Activated gamma-delta T cell treated with anti-CD3 and anti-CD28 coated beads, Interleukin-2, amount 50 U/mL, for 16 hours (primary cell): ENCODE measurements around the gene SLC6A3.
"Not testable (repeated sequence)": the region's sequence is repeated elsewhere in the genome, so short reads cannot be mapped to it uniquely, and the experiment has no call there.

ENCODE experiments used
- DNase-seq: peaks from one replicate; pipeline ENCODE4 v3.0.0-alpha.2; 2020; ENCODE audit warnings: low read depth

SLC6A3 gene

GRCh38 chr5:1387059-1387755, 58.0 kb downstream of the SLC6A3 start:
- DNase-seq, result no peak

GRCh38 chr5:1386274-1386717, 58.9 kb downstream of the SLC6A3 start:
- peak; percentile 50 for DNase-seq

- peak; percentile 70 for DNase-seq
Measured at GRCh38 chr5:1385395-1386273, 59.6 kb downstream of the SLC6A3 start.

DNA sequence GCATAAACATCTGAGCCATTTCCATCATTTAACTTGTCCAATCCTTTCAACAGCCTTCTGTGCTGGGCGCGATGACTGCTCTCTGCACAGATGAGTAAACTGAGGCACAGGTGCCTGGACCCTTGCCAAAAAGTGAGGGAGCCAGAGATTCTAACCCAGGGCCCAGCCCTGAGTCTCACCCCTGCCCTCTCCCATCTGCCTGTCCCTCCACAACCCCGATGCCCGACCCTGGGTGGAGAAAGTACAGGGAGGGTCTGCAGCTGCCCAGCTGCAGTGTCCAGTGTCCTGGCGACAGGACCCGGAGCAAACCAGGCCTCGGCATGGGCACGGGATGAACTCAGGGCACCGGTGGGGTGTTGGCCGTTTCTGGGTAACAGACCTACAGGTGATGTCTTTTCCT, 60.7 kb downstream of the SLC6A3 start:
- DNase-seq, result no peak

DNA sequence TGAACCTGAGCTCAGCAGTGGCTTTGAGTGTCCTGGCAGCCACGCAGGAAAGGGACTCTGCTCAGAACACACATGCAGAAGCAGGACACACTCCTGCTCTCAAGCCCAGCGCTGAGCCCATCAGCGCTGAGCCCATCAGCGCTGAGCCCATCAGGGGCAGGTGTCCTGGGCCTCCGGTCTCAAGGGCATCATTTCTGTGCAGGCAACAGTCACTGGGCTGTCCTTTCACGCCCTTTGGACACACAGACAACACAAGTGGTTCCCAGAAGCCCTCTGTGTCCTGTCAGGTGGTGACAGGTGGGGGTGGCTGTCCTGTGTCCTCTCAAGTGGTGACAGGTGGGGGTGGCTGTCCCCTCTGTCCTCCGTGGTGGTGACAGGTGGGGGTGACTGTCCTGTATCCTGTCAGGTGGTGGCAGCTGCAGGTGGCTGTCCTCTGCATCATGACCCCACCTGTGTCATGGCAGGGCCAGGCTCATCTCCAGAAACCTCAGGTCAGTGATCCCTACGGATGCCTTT, 61.3 kb downstream of the SLC6A3 start:
- no peak for DNase-seq

DNA sequence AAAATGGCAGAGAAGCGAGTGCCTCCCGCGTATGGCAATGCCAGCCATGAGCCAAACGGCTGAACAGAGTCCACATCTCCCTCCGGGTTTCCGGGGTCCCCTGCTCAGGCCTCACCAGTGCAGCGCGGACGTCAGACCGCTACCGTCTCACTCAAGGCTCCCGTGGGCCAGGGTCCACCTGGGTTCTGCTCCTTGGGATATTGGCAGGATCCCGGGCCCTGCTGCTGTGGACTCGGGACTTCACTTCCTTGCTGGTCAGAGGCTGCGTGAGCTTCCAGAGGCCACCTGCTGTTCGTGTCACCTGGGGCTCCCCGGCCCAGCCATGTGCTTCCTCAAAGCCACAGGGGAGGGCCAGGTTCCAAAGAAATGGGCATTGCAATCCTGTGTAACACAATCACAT, 61.9 kb downstream of the SLC6A3 start:
- no peak for DNase-seq

GRCh38 chr5:1382248-1382700, 63.0 kb downstream of the SLC6A3 start:
- no peak for DNase-seq

GRCh38 chr5:1381370-1382247, 63.6 kb downstream of the SLC6A3 start:
- DNase-seq, result no peak

DNA sequence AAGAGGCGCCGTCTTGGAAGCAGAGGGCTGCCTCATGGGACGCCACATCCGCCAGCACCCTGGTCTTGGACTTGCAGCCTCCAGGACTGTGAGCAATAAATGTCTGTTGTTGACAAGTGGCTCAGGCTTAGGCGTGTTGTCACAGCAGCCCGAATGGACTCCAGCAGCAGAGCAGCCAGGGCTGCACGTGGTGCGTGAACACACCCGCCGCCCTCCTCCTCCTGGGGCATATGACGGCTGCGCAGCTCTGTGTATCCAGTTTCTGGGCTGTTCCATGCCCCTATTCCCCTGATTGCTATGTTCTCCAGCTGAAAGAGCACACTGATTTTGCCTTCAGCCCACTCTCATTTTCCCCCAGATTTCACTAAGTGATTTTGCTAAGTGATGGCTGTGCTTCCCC, 64.3 kb downstream of the SLC6A3 start:
- no peak for DNase-seq

DNA sequence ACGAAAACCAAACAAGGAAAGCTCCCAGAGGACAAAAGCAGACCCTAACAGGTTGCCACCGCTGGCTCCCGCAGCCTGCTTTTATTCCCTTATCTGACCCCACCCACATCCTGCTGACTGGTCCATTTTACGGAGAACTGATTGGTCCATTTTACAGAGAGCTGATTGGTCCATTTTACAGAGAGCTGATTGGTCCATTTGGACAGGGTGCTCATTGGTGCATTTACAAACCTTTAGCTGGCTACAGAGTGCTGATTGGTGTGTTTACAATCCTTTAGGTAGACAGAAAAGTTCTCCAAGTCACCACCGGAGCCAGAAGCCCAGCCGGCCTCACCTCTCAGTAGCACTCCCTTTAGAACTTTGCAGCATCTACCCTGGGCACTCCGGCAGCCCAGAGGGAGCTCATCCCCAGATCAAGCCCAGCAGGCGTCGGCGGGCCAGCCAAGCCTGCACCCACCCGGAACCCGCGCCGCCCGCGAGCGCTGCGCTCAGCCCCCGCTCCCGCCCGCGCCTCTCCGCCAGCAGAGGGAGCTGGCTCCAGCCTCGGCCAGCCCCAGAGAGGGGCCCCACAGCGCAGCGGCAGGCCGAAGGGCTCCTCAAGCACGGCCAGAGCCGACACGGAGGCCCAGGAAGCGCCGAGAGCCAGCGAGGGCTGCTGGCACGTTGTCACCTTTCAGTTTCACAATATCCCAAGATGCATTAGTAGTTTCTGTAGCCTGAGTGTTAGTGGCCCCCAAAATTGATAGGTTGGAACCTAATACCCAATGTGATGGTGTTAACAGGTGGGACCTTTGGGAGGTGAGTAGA, 65.0 kb downstream of the SLC6A3 start:
- peak; percentile 43 for DNase-seq

DNA sequence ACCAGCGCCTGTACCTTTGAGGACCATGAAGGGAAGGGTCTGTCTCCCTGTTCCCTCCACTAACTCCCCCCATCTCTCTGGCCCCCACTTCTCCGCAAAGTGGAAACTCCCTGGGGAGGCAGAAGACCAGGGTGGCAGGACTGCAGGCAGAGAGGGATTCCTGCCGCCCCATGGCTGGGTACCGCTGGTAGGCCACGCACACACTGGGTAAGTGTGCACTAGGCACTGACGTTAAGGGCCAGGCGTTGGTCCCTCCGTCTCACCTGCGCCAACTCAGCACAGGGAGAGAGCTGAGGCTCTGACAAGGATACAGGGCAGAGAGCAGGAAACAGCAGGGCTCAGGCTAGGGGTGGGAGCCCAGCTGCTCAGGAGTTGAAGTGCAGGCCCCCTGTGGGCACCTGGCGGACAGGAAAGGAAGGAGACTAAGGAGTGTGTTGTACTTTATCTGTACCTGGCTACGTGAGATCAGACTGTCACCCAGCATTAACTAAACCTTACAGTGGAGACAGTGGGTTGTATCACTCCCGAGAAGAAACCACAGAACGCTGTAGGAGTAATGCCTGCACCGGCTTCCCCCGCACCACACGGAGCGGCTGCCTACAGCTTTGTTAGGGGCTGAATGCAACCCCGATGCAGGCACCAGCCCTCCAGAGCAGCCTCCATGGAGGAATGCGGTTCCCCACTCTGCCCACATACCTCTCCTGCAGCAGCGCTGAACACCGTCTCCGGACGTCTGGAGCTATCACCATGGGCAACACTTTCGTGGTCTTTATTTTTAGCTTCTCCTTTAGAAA, 66.2 kb downstream of the SLC6A3 start:
- no peak for DNase-seq

DNA sequence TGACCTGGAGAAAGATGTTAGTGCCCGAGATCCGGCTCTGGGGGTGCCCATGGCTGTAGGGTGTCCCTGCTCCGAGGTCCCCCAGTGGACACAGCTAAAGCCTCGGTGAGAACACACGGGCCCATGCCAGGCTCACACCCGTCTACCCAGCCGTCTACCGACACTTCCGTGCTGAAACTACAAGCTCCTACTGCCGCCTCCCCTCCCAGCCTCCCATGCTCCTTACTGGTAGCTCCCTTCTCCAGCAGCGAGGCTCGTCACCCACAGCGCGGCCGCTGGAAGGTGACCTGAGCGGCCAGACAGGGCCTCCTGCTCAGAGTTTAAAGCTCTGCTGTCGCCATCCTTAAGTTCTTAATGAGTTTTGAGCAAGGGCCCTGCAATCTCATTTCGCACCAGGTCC, 67.1 kb downstream of the SLC6A3 start:
- DNase-seq, result no peak

- no peak for DNase-seq
Measured at GRCh38 chr5:1376981-1377380, 68.3 kb downstream of the SLC6A3 start.

- no peak for DNase-seq
Measured at GRCh38 chr5:1375871-1376810, 69.1 kb downstream of the SLC6A3 start.

DNA sequence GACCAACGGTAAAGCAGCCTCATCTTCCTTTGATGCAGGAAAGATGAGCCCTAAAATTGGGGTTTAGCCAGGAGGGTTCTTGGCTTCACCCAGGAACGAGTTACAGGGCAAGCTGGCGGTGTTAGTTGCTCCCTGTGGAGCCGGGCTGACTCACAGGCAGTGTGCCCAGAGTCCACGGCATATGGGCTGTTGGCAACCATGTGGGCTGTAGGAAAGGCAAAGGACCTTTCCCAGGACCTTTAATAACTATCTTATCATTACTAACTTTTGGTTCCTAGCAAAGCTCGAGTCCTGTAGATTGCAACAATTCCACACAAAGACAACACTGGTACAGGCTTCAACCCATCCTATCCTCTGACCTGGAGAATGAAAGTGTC, 70.6 kb downstream of the SLC6A3 start:
- no peak for DNase-seq

GRCh38 chr5:1374030-1374678, 71.1 kb downstream of the SLC6A3 start:
- no peak for DNase-seq

GRCh38 chr5:1371972-1372342, 73.3 kb downstream of the SLC6A3 start:
- not testable (repeated sequence) for DNase-seq

DNA sequence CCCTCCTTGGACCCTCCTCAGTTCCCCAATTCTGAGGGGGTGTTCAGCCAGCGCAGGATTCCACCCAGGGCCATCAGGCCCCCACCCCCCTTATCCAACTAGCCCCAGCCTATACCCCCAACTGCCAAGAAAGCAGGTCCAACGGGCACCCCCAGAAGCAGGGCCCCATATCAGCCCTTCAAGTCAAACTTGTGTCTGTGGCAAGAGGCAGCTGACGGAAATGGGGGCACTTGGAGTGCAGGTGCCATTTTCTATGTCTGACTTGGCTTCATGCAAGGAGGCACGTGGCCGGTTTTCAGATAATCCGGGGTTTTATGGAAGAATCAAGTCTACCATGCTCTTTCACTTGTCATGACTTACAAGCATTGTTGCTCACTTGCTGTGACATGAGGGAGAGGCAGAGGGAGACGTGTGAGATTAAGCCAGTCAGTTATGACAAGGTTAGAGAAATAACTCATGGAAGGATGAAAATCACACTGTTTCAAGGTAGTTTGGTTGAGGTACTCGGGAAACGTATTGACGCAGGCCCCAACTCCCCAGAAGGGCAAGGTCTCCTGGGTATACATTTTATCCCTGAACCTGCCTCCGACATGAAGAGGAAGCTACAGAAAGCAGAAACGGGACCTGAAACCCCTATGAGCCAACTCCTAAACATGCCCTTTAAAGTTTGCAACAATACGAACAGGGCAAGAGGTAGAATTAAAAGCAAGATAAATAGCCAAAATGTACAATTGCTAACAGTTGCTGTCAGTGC, 73.8 kb downstream of the SLC6A3 start:
- no peak for DNase-seq
